ENCODE results near the gene FGFR2.

GRCh38 chr10:121539786-121540185, 58.5 kb downstream of the FGFR2 start:
- no peak for TF ChIP-seq CTCF (IDR thresholded peaks at IDR 0.05)
- no peak for TF ChIP-seq EP300 (IDR thresholded peaks at IDR 0.05)
- TF ChIP-seq POLR2A (IDR thresholded peaks at IDR 0.05): no peak
